ENCODE results near the gene MOB3A.

DNA sequence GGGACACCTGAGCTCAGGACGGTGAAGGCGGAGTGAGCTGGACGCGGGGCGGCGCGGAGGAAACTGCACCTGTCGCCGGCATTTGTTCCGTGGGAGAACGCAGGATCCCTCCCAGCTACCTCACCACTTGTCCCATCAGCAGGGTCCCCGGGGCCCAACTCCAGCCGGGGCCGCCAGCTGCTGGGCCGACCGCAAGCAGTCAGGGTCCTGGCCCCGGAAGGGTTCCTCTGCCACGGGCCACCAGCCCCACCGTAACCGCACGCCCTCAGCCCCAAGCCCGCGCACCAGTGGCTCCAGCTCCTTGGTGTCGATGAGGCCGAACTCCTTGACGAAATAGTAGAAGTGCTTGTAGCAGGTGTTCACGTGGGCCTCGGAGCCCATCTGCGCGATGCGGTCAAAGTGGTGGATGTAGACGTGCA is 19.6 kb downstream of the MOB3A start:
- TF ChIP-seq, protein P1, sequence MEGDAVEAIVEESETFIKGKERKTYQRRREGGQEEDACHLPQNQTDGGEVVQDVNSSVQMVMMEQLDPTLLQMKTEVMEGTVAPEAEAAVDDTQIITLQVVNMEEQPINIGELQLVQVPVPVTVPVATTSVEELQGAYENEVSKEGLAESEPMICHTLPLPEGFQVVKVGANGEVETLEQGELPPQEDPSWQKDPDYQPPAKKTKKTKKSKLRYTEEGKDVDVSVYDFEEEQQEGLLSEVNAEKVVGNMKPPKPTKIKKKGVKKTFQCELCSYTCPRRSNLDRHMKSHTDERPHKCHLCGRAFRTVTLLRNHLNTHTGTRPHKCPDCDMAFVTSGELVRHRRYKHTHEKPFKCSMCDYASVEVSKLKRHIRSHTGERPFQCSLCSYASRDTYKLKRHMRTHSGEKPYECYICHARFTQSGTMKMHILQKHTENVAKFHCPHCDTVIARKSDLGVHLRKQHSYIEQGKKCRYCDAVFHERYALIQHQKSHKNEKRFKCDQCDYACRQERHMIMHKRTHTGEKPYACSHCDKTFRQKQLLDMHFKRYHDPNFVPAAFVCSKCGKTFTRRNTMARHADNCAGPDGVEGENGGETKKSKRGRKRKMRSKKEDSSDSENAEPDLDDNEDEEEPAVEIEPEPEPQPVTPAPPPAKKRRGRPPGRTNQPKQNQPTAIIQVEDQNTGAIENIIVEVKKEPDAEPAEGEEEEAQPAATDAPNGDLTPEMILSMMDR (conservative IDR thresholded peaks at IDR 0.05 in 1 of 2, IDR thresholded peaks at IDR 0.05 in 1 of 2; ENCODE audit: low read depth in 1 of 2, low read length in 2 of 2) = no peak
- no peak for TF ChIP-seq EZH2 (IDR thresholded peaks at IDR 0.05; ENCODE audit: low read length, missing control alignments)
